Measurements from ENCODE around the gene SP6.

- TF ChIP-seq CTCF (IDR thresholded peaks at IDR 0.05), result no peak
- no peak for TF ChIP-seq POLR2A (IDR thresholded peaks at IDR 0.05)
Measured at GRCh38 chr17:47882695-47883588, 32.0 kb upstream of the SP6 start.
